Breast epithelium (tissue), 4 donors: ENCODE measurements around the gene PYGB. TPM values are rescaled to one million over a fixed set of nuclear protein-coding genes. Genes with fewer than 3 reads are reported as not detected.
A peak's percentile ranks its signal among the peaks of the same experiment; 100 is the strongest.
"Not testable (repeated sequence)": the region's sequence is repeated elsewhere in the genome, so short reads cannot be mapped to it uniquely, and the experiment has no call there.

Experiments used
- DNase-seq, 2 donors: peaks; one replicate each; pipeline ENCODE4 v3.0.0-alpha.2; 2019; ENCODE audit warnings: low spot score in 2 of 2
- H3K27ac ChIP-seq, 2 donors: fragments of 200-600 bp; sonication (generic) in 1 of 2; one replicate each; pipeline ENCODE4 v1.5.1; 2016 to 2019; ENCODE audit warnings: mild to moderate bottlenecking in 1 of 2
- H3K27me3 ChIP-seq, 2 donors: fragments of 200-600 bp; sonication (generic) in 1 of 2; one replicate each; pipeline versions ENCODE4 v1.5.1 to v1.6.0; 2017 to 2019; ENCODE audit warnings: control low read depth in 1 of 2, mild to moderate bottlenecking in 1 of 2
- H3K36me3 ChIP-seq: fragments of 200-600 bp; one replicate; pipeline ENCODE4 v1.5.1; 2019
- H3K4me1 ChIP-seq, 2 donors: fragments of 200-600 bp; sonication (generic); one replicate each; pipeline ENCODE4 v1.5.1; 2016 to 2019; ENCODE audit warnings: control low read depth in 1 of 2
- H3K4me3 ChIP-seq, 3 donors: fragments of 200-600 bp; sonication (generic); 1 replicate in 2 of 3; 2 replicates in 1 of 3; pipeline ENCODE4 v1.5.1; 2016 to 2019; ENCODE audit warnings: mild to moderate bottlenecking in 3 of 3, moderate library complexity in 2 of 3
- H3K9me3 ChIP-seq, 2 donors: fragments of 200-600 bp; sonication (generic) in 1 of 2; one replicate each; pipeline ENCODE4 v1.5.1; 2016 to 2019; ENCODE audit warnings: control low read depth in 1 of 2
- CTCF ChIP-seq, 3 donors: fragments of 450-650 bp; IDR thresholded peaks; one replicate each; pipeline ENCODE4 v1.5.1; 2016 to 2017; ENCODE audit warnings: antibody characterized with exemption in 3 of 3, mild to moderate bottlenecking in 3 of 3, moderate library complexity in 3 of 3
- POLR2A ChIP-seq: fragments of 450-650 bp; IDR thresholded peaks from one replicate; pipeline ENCODE4 v1.6.1; 2016; ENCODE audit warnings: antibody characterized with exemption, mild to moderate bottlenecking, moderate library complexity
- POLR2AphosphoS5 ChIP-seq, 3 donors: sonication (generic); formaldehyde crosslinking; IDR thresholded peaks; one replicate each; pipeline ENCODE4 v1.6.1; 2017; ENCODE audit warnings: antibody characterized with exemption in 3 of 3
- intact Hi-C: fragments of 100-400 bp; cut with DNase I; formaldehyde crosslinking; loops from one replicate; pipeline ENCODE4 v1.15.1; 2023; ENCODE audit warnings: low total_unique reads
- total RNA-seq, 3 donors: library from RNA; depleted of rRNA; stranded (reverse); fragments of >200 nt; gene quantifications; one replicate each; pipeline ENCODE4 v1.1.0, GENCODE V29; 2016

The PYGB gene
- total RNA-seq, 3 donors from 2014 or later = 95.7 to 128 (median 121) TPM

GRCh38 chr20:25258476-25258805 lies 10.6 kb downstream of the PYGB start:
- peak overlapping the region in 1 of 2 donors; percentile 9 for H3K27ac ChIP-seq
- H3K27me3 ChIP-seq = no peaks in the 10 kb centered on the region
- DNase-seq = peak in 1 of 2 donors; percentile 16
- no peaks in the 10 kb centered on the region for H3K4me1 ChIP-seq
- TF ChIP-seq POLR2AphosphoS5 (IDR thresholded peaks at IDR 0.05) = no peak
- no peak for TF ChIP-seq CTCF (IDR thresholded peaks at IDR 0.05)
- TF ChIP-seq POLR2A = no peak
- no peaks in the 10 kb centered on the region for H3K9me3 ChIP-seq
- H3K4me3 ChIP-seq = peak overlapping the region in 1 of 3 donors; percentile 5
- intact Hi-C loops = no loop called here
- H3K36me3 ChIP-seq = no peaks in the 10 kb centered on the region

GRCh38 chr20:25258828-25259227 lies 10.9 kb downstream of the PYGB start:
- Histone ChIP-seq H3K27ac (no peak overlapping the region), H3K4me1 (no peaks in the 10 kb centered on the region), H3K27me3 (no peaks in the 10 kb centered on the region), H3K9me3 (no peaks in the 10 kb centered on the region), H3K4me3 (no peak overlapping the region), H3K36me3 (no peaks in the 10 kb centered on the region)
- DNase-seq = no peak
- intact Hi-C loops = no loop called here
- TF ChIP-seq POLR2A (no peak), POLR2AphosphoS5 (IDR thresholded peaks at IDR 0.05) (no peak), CTCF (IDR thresholded peaks at IDR 0.05) (no peak)

GRCh38 chr20:25259358-25259757 lies 11.5 kb downstream of the PYGB start:
- Histone ChIP-seq H3K4me1 (no peaks in the 10 kb centered on the region), H3K27me3 (no peaks in the 10 kb centered on the region), H3K9me3 (no peaks in the 10 kb centered on the region), H3K4me3 (no peak overlapping the region), H3K36me3 (no peaks in the 10 kb centered on the region), H3K27ac (no peak overlapping the region)
- DNase-seq = no peak
- TF ChIP-seq POLR2AphosphoS5 (IDR thresholded peaks at IDR 0.05) (no peak), POLR2A (no peak), CTCF (IDR thresholded peaks at IDR 0.05) (no peak)
- intact Hi-C loops = no loop called here

GRCh38 chr20:25259788-25260254 lies 11.9 kb downstream of the PYGB start:
- Histone ChIP-seq H3K27ac (no peak overlapping the region), H3K27me3 (no peaks in the 10 kb centered on the region), H3K36me3 (no peaks in the 10 kb centered on the region), H3K4me3 (no peak overlapping the region), H3K4me1 (no peaks in the 10 kb centered on the region), H3K9me3 (no peaks in the 10 kb centered on the region)
- no peak for TF ChIP-seq POLR2AphosphoS5 (IDR thresholded peaks at IDR 0.05)
- no peak for TF ChIP-seq POLR2A
- TF ChIP-seq CTCF (IDR thresholded peaks at IDR 0.05) = no peak
- intact Hi-C loops = no loop called here
- no peak for DNase-seq

- H3K36me3 ChIP-seq, H3K27me3 ChIP-seq, H3K27ac ChIP-seq, intact Hi-C loops, H3K9me3 ChIP-seq, H3K4me1 ChIP-seq, H3K4me3 ChIP-seq: not testable (repeated sequence)
- peak in 1 of 2 donors; percentile 12 for DNase-seq
These were observed 13.0 kb downstream of the PYGB start for GRCh38 chr20:25260770-25261437.
